ENCODE measurements around the gene MICALL2.

Gene MICALL2

GRCh38 chr7:1503816-1504775, 44.8 kb upstream of the MICALL2 start, which contains the start of gene INTS1:
Gene INTS1 (minus strand): TSS chr7:1504389. CDS start chr7:1503960, 429 bp downstream.
- Histone ChIP-seq H4K20me1 (ENCODE audit: insufficient read depth, low read length, poor library complexity, severe bottlenecking) (peaks cover 40% of the 10 kb centered on the region), H3F3A (ENCODE audit: low read depth) (peaks cover 15% of the 10 kb centered on the region; the same call in 1 of the 2 replicates), H3K9ac (ENCODE audit: low read depth, low read length, poor library complexity, severe bottlenecking) (peak within 1 kb of the TSS; percentile 88), H3K9me3 (ENCODE audit: insufficient read depth, low read depth, low read length) (no peaks in the 10 kb centered on the region), H3K4me1 (ENCODE audit: insufficient read depth, low read length, poor library complexity, severe bottlenecking) (peaks cover 51% of the 10 kb centered on the region), H3K4me3 (ENCODE audit: low read length, poor library complexity, severe bottlenecking) (peak within 1 kb of the TSS; percentile 85), H3K9me2 (replicated peaks; ENCODE audit: low read depth, low read length) (no peaks in the 10 kb centered on the region), H3K4me2 (ENCODE audit: low read depth, low read length, poor library complexity, severe bottlenecking) (peak within 1 kb of the TSS; percentile 97), H2AFZ (ENCODE audit: low read length) (no peak within 1 kb of the TSS; the same call in 1 of the 2 replicates), H3K27me3 (ENCODE audit: insufficient read depth, low read length, poor library complexity, severe bottlenecking) (no peaks in the 10 kb centered on the region), H3K36me3 (ENCODE audit: insufficient read depth, low read length) (peaks cover 26% of the 10 kb centered on the region; the same call in 1 of the 2 replicates), H3K79me2 (ENCODE audit: insufficient read depth, low read length) (peaks cover 57% of the 10 kb centered on the region)
- TF ChIP-seq CTCF (conservative IDR thresholded peaks at IDR 0.05; ENCODE audit: low read length), result peak; percentile 76
- no peak for TF ChIP-seq EZH2phosphoT487 (IDR thresholded peaks at IDR 0.05; ENCODE audit: borderline replicate concordance)

GRCh38 chr7:1503390-1503789, 44.1 kb upstream of the MICALL2 start:
- H3K79me2 ChIP-seq (ENCODE audit: insufficient read depth, low read length), result peaks cover 57% of the 10 kb centered on the region
- H4K20me1 ChIP-seq (ENCODE audit: insufficient read depth, low read length, poor library complexity, severe bottlenecking), result peaks cover 40% of the 10 kb centered on the region
- peaks cover 44% of the 10 kb centered on the region for H3K4me1 ChIP-seq (ENCODE audit: insufficient read depth, low read length, poor library complexity, severe bottlenecking)
- H3K4me3 ChIP-seq (ENCODE audit: low read length, poor library complexity, severe bottlenecking), result peak overlapping the region; percentile 85
- H3K27me3 ChIP-seq (ENCODE audit: insufficient read depth, low read length, poor library complexity, severe bottlenecking), result no peaks in the 10 kb centered on the region
- no peak for TF ChIP-seq CTCF (conservative IDR thresholded peaks at IDR 0.05; ENCODE audit: low read length)
- H3K9ac ChIP-seq (ENCODE audit: low read depth, low read length, poor library complexity, severe bottlenecking), result peak overlapping the region; percentile 88
- no peaks in the 10 kb centered on the region for H3K9me2 ChIP-seq (replicated peaks; ENCODE audit: low read depth, low read length)
- peak overlapping the region; percentile 97 for H3K4me2 ChIP-seq (ENCODE audit: low read depth, low read length, poor library complexity, severe bottlenecking)
- H3K9me3 ChIP-seq (ENCODE audit: insufficient read depth, low read depth, low read length), result no peaks in the 10 kb centered on the region
- H3F3A ChIP-seq (ENCODE audit: low read depth), result 0 out of 2 replicates have a peak, but pooled peaks cover 10% of the 10 kb centered on the region
- H3K36me3 ChIP-seq (ENCODE audit: insufficient read depth, low read length), result peaks cover 28% of the 10 kb centered on the region; the same call in 1 of the 2 replicates
- H2AFZ ChIP-seq (ENCODE audit: low read length), result no peak overlapping the region

DNA sequence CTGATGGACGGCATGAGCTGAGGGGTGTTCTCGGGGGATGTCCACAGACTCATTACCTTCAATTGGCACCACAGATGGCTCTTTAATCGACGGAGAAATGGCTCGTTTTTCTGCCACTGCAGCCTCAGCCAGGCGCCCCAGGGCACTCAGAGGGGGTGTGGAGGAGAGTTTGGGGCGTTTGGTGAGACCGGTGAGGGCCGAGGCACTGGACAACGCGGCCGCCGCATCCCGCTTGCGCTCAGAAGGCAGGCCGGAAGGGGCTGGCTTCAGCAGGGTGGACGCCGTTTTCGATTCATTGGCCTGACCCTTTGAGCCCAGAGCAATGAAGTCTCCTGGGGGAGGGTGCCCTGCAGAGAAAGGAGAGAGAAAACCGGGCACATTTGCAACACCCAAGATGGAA, 43.6 kb upstream of the MICALL2 start:
- Histone ChIP-seq H3K9me2 (replicated peaks; ENCODE audit: low read depth, low read length) (no peaks in the 10 kb centered on the region), H3K4me1 (ENCODE audit: insufficient read depth, low read length, poor library complexity, severe bottlenecking) (peaks cover 39% of the 10 kb centered on the region), H3K4me3 (ENCODE audit: low read length, poor library complexity, severe bottlenecking) (peak overlapping the region; percentile 85), H3K9me3 (ENCODE audit: insufficient read depth, low read depth, low read length) (no peaks in the 10 kb centered on the region), H4K20me1 (ENCODE audit: insufficient read depth, low read length, poor library complexity, severe bottlenecking) (peaks cover 40% of the 10 kb centered on the region), H3K9ac (ENCODE audit: low read depth, low read length, poor library complexity, severe bottlenecking) (peak overlapping the region; percentile 88), H2AFZ (ENCODE audit: low read length) (no peak overlapping the region), H3K36me3 (ENCODE audit: insufficient read depth, low read length) (peaks cover 33% of the 10 kb centered on the region; the same call in 1 of the 2 replicates), H3F3A (ENCODE audit: low read depth) (0 out of 2 replicates have a peak, but pooled peaks cover 8% of the 10 kb centered on the region), H3K79me2 (ENCODE audit: insufficient read depth, low read length) (peaks cover 57% of the 10 kb centered on the region), H3K27me3 (ENCODE audit: insufficient read depth, low read length, poor library complexity, severe bottlenecking) (no peaks in the 10 kb centered on the region), H3K4me2 (ENCODE audit: low read depth, low read length, poor library complexity, severe bottlenecking) (peak overlapping the region; percentile 97)
- TF ChIP-seq CTCF (conservative IDR thresholded peaks at IDR 0.05; ENCODE audit: low read length) (no peak), EZH2phosphoT487 (IDR thresholded peaks at IDR 0.05; ENCODE audit: borderline replicate concordance) (no peak)
